Thymus (tissue), 11 donors: ENCODE results near the gene STPG1. TPM values are rescaled to one million over a fixed set of nuclear protein-coding genes. Genes with fewer than 3 reads are reported as not detected.

Experiments
- DNase-seq, 9 donors: peaks; one replicate each; pipeline ENCODE4 v3.0.0-alpha.2; 2013; ENCODE audit warnings: low spot score in 9 of 9, low read depth in 6 of 9, missing footprints in 1 of 9
- H3K27ac ChIP-seq, 2 donors: one replicate each; pipeline ENCODE4 v1.5.1; 2013; ENCODE audit warnings: control low read depth in 1 of 2, low read depth in 1 of 2, low read length in 1 of 2, mild to moderate bottlenecking in 1 of 2, moderate library complexity in 1 of 2
- H3K27me3 ChIP-seq, 2 donors: one replicate each; pipeline ENCODE4 v1.5.1; 2013; ENCODE audit warnings: low read length in 1 of 2; ENCODE audit not compliant: control insufficient read depth in 2 of 2, insufficient read depth in 1 of 2
- H3K36me3 ChIP-seq, 2 donors: one replicate each; pipeline ENCODE4 v1.5.1; 2013; ENCODE audit warnings: low read length in 1 of 2, mild to moderate bottlenecking in 1 of 2, moderate library complexity in 1 of 2; ENCODE audit not compliant: control insufficient read depth in 2 of 2, insufficient read depth in 2 of 2
- H3K4me1 ChIP-seq, 2 donors: one replicate each; pipeline ENCODE4 v1.5.1; 2013; ENCODE audit warnings: low read length in 2 of 2; ENCODE audit not compliant: control insufficient read depth in 2 of 2, insufficient read depth in 2 of 2
- H3K4me3 ChIP-seq, 2 donors: one replicate each; pipeline ENCODE4 v1.5.1; 2013; ENCODE audit warnings: low read length in 2 of 2, control low read depth in 1 of 2, mild to moderate bottlenecking in 1 of 2
- H3K9me3 ChIP-seq, 2 donors: one replicate each; pipeline ENCODE4 v1.5.1; 2013; ENCODE audit warnings: low read length in 1 of 2, mild to moderate bottlenecking in 1 of 2; ENCODE audit not compliant: control insufficient read depth in 2 of 2, insufficient read depth in 1 of 2
- WGBS: extraction: QIAGEN DNeasy Blood & Tissue Kit; methylation state at CpG from one replicate; pipeline ENCODE4 v1.1.7; 2013; 5-methylcytosine and 5-hydroxymethylcytosine counted together
- polyA plus RNA-seq: library from polyadenylated mRNA; stranded (reverse); fragments of 200-250 nt; gene quantifications from one replicate; pipeline ENCODE4 v1.2.3, GENCODE V29; 2013
- total RNA-seq: library from RNA; stranded (reverse); fragments of 120-200 nt; gene quantifications from one replicate; pipeline ENCODE4 v1.2.4, GENCODE V29; 2013
- donor health status: healthy.

Gene STPG1
- total and polyA plus RNA-seq, 2 donors: 3.3 to 3.5 TPM

- Histone ChIP-seq H3K27ac (no peak overlapping the region), H3K9me3 (no peaks in the 10 kb centered on the region), H3K4me3 (no peak overlapping the region), H3K36me3 (peaks cover 9 to 27% of the 10 kb centered on the region in 2 donors), H3K27me3 (no peaks in the 10 kb centered on the region), H3K4me1 (no peaks in the 10 kb centered on the region)
- DNase-seq: no peak
- WGBS: 96% methylated on average over 9 of the region's 9 CpGs
Observed at GRCh38 chr1:24437631-24438396, 24.2 kb upstream of the STPG1 start.

DNA sequence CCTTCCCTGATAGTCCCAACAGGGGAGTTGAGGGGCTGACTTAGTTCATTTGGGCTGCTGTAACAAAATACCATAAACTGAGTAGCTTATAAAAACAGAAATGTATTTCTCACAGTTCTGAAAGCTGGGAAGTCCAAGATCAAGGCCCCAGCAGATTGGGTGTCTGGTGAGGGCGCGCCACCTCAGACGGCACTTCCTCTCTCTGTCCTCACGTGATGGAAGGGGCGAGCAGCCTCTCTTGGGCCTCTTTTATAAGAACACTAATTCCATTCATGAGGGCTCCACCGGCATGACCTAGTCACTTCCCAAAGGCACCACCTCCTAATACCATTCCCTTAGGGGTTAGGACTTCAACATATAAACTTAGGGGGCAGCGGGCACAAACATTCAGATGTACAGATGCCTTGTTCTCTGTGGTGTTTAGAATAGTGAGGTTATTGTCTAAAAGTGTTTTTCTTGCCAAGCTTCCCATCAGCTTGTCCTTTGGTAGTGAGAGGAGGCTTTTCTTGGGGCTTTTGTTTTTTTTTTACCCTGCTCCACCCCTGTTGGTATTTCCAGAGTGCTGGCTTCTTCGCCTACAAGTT, 22.3 kb upstream of the STPG1 start:
- no peaks in the 10 kb centered on the region for H3K4me1 ChIP-seq
- H3K27me3 ChIP-seq: no peaks in the 10 kb centered on the region
- no peak for DNase-seq
- no peak overlapping the region for H3K4me3 ChIP-seq
- peaks cover 4 to 18% of the 10 kb centered on the region in 2 donors for H3K36me3 ChIP-seq
- WGBS: 82% methylated on average over 8 of the region's 8 CpGs
- H3K27ac ChIP-seq: no peak overlapping the region
- H3K9me3 ChIP-seq: no peaks in the 10 kb centered on the region

DNA sequence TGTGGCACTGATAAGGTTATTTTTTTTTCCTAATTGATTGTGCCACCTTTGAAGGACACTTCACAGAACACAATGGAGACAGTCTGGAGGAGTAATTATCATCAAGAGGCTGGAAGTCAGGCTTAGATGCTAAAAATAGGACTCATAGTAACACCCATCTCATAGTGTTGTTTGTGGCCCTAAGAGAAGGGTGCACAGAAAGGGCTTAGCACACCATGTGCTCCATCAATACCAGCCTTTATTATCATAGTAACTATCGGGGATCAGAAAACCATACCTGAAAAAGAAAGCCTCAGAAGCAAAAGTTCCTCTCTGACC, 13.9 kb upstream of the STPG1 start:
- H3K27ac ChIP-seq: no peak overlapping the region
- peaks cover 0 to under 1% of the 10 kb centered on the region in 2 donors for H3K4me1 ChIP-seq
- no peaks in the 10 kb centered on the region for H3K9me3 ChIP-seq
- H3K27me3 ChIP-seq: no peaks in the 10 kb centered on the region
- WGBS: 96% methylated on average over 1 of the region's 1 CpG
- H3K4me3 ChIP-seq: no peak overlapping the region
- H3K36me3 ChIP-seq: peaks cover 10 to 25% of the 10 kb centered on the region in 2 donors
- no peak for DNase-seq

GRCh38 chr1:24426744-24427544, 13.4 kb upstream of the STPG1 start:
- DNase-seq: no peak
- Histone ChIP-seq H3K27ac (no peak overlapping the region), H3K4me3 (no peak overlapping the region), H3K4me1 (peaks cover 0 to 4% of the 10 kb centered on the region in 2 donors), H3K27me3 (no peaks in the 10 kb centered on the region), H3K36me3 (peaks cover 16 to 31% of the 10 kb centered on the region in 2 donors), H3K9me3 (no peaks in the 10 kb centered on the region)
- 97% methylated on average over 7 of the region's 7 CpGs for WGBS

GRCh38 chr1:24425922-24426321, 12.3 kb upstream of the STPG1 start:
- peaks cover 0 to 4% of the 10 kb centered on the region in 2 donors for H3K4me1 ChIP-seq
- no peak overlapping the region for H3K4me3 ChIP-seq
- no peak for DNase-seq
- no peaks in the 10 kb centered on the region for H3K27me3 ChIP-seq
- H3K36me3 ChIP-seq: peaks cover 25 to 35% of the 10 kb centered on the region in 2 donors
- no peak overlapping the region for H3K27ac ChIP-seq
- no peaks in the 10 kb centered on the region for H3K9me3 ChIP-seq
- 85% methylated on average over 7 of the region's 7 CpGs for WGBS

- whole genome bisulfite sequencing: 98% methylated on average over 3 of the region's 3 CpGs
- Histone ChIP-seq H3K27me3 (no peaks in the 10 kb centered on the region), H3K9me3 (no peaks in the 10 kb centered on the region), H3K4me3 (no peak overlapping the region), H3K27ac (no peak overlapping the region), H3K36me3 (peaks cover 26 to 39% of the 10 kb centered on the region in 2 donors), H3K4me1 (peaks cover 0 to 4% of the 10 kb centered on the region in 2 donors)
- DNase-seq: no peak
Observed at GRCh38 chr1:24425441-24425840, 11.9 kb upstream of the STPG1 start.

DNA sequence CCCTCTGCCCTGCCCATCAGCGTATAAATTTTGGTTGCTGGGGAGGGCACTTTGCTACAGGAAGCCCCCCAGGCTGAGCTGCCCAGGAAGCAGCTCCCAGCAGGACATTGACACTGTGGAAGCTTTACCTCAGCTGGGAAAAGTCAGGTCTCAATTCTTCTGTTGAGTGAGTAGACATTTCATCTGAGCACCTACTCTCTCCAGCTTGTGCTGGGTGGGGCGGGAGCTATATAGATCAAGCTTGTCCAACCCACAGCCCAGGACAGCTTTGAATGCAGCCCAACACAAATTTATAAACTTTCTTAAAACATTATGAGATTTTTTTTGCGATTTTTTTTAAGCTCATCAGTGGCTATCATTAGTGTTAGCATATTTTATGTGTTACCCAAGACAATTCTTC, 11.4 kb upstream of the STPG1 start:
- no peaks in the 10 kb centered on the region for H3K9me3 ChIP-seq
- WGBS: 95% methylated on average over 3 of the region's 3 CpGs
- no peak overlapping the region for H3K27ac ChIP-seq
- DNase-seq: no peak
- H3K4me1 ChIP-seq: peaks cover 0 to 4% of the 10 kb centered on the region in 2 donors
- H3K27me3 ChIP-seq: no peaks in the 10 kb centered on the region
- H3K4me3 ChIP-seq: no peak overlapping the region
- peaks cover 26 to 44% of the 10 kb centered on the region in 2 donors for H3K36me3 ChIP-seq

GRCh38 chr1:24424207-24424606, 10.6 kb upstream of the STPG1 start:
- peaks cover 33 to 49% of the 10 kb centered on the region in 2 donors for H3K36me3 ChIP-seq
- H3K4me3 ChIP-seq: no peak overlapping the region
- no peak for DNase-seq
- H3K4me1 ChIP-seq: peaks cover under 1 to 10% of the 10 kb centered on the region in 2 donors
- no peaks in the 10 kb centered on the region for H3K27me3 ChIP-seq
- WGBS: 84% methylated on average over 5 of the region's 5 CpGs
- H3K9me3 ChIP-seq: no peaks in the 10 kb centered on the region
- H3K27ac ChIP-seq: no peak overlapping the region

DNA sequence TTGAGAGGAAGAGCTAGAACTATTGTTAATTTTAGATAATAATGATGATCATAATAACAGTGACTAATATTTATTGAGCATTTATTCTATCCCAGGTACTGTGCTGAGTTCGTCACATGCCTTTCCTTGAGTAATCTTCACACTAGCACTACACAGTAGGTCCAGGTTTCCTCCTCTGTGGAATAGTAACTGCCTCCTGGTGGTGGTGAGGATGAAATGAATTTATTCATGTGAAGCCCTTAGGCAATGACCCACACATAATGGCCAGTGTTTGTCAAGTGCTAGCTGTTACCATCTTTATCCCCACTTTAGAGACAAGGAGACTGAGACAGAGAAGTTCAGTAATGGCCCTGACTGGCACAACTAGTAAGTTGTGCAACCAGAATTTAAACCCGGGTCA, 7.9 kb upstream of the STPG1 start:
- 96% methylated on average over 2 of the region's 2 CpGs for WGBS
- Histone ChIP-seq H3K9me3 (no peaks in the 10 kb centered on the region), H3K36me3 (peaks cover 33 to 46% of the 10 kb centered on the region in 2 donors), H3K27me3 (no peaks in the 10 kb centered on the region), H3K27ac (no peak overlapping the region), H3K4me1 (peaks cover 11 to 34% of the 10 kb centered on the region in 2 donors), H3K4me3 (no peak overlapping the region)
- no peak for DNase-seq
